ENCODE measurements around the gene BMERB1.

BMERB1 gene

GRCh38 chr16:15498427-15499175 lies 64.2 kb downstream of the BMERB1 start:
- no peak for DNase-seq

GRCh38 chr16:15502041-15502725 lies 67.8 kb downstream of the BMERB1 start:
- DNase-seq = no peak

GRCh38 chr16:15506441-15506840 lies 72.1 kb downstream of the BMERB1 start:
- DNase-seq = no peak

- DNase-seq = no peak
Measured at GRCh38 chr16:15507301-15507958, 73.0 kb downstream of the BMERB1 start.

DNA sequence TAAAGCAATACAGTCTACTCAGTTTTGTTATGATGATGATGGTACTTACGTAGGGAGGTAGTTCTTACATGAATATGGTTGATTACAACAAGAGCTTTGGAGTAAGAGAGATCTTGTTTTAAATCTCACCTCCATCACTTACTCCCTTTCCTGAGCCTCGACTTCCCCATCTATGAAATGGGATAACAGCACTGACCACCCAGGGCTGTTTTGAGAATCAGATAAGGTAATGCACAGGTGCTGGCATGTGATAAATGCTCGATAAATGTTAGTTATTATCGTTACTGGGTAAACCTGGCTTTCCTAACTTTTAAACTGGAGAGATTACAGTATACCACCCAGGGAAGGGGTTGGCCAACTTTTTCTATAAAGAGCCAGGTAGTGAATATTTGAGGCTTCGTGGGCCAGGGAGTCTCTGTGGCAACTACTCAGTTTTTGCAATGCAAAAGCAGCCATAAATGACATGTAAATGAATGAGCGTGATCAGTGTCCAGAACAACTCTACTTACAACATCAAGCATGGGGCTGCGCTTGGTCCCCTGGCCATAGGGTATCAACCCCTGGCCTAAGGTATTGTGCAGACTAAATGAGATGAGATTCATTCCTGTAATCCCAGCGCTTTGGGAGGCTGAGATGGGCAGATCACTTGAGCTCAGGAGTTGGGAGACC lies 73.7 kb downstream of the BMERB1 start:
- no peak for DNase-seq

GRCh38 chr16:15509051-15509592 lies 74.7 kb downstream of the BMERB1 start:
- DNase-seq = no peak

- DNase-seq = no peak
Measured at GRCh38 chr16:15509593-15510535, 75.5 kb downstream of the BMERB1 start.

DNA sequence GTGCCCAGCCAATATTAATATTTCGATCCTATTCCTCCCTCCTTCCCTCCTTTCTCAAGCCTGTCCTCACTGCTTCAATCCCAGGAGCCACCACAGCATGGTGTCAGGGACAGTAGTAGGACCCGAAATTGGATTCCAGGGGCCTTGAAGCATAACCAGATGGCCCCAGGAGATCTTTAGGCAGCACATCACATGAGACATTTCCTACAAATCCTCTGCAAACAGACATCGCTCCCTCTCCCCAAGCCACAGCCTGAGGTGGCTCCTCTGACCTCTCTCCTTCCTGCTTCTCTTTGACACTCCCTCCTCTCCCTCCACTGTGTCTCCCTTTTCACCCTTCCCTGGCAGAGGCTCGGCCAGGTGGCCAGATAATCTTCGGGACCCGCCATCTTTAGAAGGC lies 76.6 kb downstream of the BMERB1 start:
- no peak for DNase-seq

- DNase-seq = no peak
Measured at GRCh38 chr16:15511759-15512487, 77.5 kb downstream of the BMERB1 start.

GRCh38 chr16:15513156-15513555 lies 78.8 kb downstream of the BMERB1 start:
- DNase-seq = no peak

- DNase-seq = no peak
Measured at GRCh38 chr16:15515992-15516391, 81.6 kb downstream of the BMERB1 start.

DNA sequence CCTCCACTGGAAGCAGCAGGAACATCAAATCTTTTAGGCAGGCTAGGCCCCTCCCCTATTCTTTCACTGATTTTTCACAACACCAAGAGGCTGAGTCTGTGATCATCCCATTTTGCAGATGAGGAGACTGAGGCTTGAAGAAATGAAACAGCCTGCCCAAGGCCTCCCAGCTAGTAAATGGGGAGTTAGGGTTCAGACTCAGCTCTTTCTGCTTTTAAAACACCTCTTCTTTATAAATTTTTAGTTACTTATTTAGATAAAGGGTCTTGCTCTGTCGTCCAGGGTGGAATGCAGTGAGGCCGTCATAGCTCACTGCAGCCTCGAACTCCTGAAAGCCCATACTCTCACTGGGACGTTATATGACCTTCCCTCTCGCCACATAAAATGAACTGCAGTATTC lies 82.2 kb downstream of the BMERB1 start:
- no peak for DNase-seq

GRCh38 chr16:15517743-15518377 lies 83.5 kb downstream of the BMERB1 start:
- no peak for DNase-seq

DNA sequence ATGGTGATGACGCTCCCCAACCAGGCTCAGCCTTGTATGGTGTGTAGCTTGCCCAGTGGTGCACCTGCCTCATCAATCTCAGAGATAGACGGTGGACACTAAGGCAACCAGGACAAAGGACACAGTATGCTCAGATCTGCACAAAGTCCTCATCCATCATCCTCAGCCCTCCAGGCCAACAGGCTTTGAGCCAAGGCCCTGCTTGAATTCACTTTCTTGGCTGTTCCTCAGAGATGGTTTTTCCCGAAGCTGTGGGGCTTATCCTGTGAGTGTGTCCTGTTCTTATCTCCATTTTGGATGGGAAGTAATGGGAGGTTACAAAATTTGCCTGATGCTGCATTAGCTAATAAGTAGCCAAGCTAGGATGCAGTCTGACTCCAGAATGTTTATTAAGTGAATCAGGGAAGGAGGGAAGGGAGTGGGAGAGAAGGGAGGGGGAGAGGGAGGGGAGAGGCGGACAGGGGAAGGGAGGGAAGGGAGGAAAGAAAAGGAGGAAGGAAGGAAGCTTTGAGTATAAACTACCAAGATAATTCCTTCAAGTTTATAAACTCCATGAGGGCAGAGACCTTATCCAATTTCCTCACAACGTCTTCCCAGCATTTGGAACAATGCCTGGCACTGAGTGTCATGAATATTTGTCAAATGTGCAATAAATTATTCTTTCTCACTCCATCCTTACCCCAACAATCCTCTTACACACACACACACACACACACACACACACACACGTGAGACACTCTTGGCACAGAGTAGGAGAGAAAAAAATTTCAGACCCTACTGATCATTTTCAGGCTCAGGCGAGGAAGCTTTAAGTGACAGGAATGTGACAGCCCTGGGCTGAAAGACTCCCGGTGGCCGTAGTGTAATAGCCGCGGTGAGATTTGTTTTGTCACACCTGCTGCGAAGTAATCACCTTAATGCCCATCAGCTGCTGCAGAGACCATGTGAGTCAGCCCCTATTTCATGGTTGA lies 84.3 kb downstream of the BMERB1 start:
- DNase-seq = no peak

DNA sequence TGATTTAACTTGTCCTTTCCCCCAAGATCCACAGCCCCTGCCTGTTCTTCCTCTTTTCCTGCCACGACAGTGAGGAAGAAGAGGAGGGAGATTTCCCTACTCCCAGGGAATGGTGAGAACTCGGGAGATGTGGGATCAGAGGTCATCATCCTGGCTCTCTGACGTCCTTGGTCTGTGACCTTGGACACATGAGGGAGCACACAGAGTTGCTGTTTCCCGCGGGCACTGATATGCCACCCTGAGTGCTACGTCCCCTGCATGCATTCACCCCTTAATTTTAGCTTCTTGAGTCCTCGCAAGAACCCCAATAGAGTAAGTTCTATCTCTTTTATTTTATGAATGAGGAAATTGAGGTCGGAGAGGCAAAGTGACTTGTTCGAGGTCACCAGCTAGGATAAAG lies 85.4 kb downstream of the BMERB1 start:
- DNase-seq = no peak

DNA sequence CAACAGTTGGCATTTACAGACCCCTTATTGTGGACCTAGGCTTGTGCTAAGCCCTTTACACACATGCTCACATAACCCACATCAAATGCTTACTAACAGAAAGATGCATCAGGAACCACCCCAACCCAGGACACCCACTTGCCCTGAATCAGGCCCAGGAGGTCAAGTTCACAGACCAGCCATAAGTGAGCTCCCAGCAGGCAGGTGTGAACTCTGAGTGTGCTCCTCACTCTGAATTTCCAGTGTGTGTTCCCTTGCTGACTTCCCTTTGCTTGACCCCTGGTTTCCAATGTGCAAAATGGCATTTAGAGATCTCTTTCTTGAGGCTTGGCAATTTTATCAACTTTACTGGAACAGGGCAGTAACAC lies 87.0 kb downstream of the BMERB1 start:
- no peak for DNase-seq

DNA sequence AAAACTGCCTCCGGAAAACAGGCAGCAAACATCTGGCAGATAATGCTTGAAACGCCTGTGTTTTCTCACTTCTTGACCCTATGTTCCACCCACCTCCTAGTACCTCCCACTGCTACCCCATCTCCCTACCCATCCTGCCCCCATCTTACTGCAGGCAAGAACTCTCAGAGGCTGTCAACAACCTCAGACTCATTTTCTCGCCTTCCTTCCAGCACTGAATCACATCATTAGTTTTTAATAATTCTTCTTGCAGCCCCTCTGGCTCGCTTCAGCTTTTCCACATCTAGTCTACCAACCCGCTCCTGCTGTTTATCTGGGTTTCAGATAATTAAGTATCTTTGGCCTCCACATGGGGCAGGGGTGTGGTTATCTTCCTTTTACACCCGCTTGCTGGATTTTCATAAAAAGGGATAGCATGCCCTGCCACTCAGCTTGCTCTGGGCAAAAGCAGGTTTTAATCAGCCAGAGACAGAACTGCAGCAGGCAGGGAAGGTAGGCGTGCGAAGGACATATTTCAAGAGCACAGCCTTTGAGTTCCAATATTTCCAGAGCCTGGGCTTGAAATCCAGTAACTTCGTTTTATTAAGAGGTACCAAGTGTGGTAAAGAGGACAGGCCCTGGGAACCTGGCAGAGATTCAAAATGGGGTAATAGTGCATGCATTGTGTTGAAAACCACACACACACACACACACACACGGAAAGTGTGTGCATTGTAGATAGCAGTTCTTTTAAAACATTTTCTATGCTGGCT lies 87.5 kb downstream of the BMERB1 start:
- DNase-seq = no peak

- no peak for DNase-seq
Measured at GRCh38 chr16:15523092-15523541, 88.7 kb downstream of the BMERB1 start.

DNA sequence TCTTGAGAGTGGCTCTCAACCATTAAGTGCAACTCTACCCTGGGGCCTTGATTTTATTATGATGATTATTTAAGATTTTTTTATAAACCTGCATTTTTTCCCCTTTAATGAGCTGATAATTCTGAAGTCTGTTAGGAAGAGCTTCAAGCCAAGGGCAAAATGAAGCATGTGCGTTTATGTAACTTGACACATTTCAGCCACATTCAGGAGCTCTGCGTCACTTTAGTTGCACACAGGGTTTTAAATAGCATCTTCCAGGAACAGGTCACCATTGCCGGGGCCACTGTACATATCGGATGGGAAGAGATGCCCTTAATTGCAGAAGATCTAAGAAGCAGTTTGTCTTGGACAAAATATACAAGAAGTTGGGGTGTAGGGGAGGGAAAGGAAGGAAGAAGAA lies 89.6 kb downstream of the BMERB1 start:
- no peak for DNase-seq

Data from stimulated activated CD4-positive, alpha-beta T cell treated with anti-CD3 and anti-CD28 coated beads, Interleukin-4, amount 100 ng/mL, for 4 hours (primary cell).